ENCODE data around the gene RAB33B.
A peak's percentile ranks its signal among the peaks of the same experiment; 100 is the strongest.
"Not testable (repeated sequence)": the region's sequence is repeated elsewhere in the genome, so short reads cannot be mapped to it uniquely, and the experiment has no call there.

The RAB33B gene

DNA sequence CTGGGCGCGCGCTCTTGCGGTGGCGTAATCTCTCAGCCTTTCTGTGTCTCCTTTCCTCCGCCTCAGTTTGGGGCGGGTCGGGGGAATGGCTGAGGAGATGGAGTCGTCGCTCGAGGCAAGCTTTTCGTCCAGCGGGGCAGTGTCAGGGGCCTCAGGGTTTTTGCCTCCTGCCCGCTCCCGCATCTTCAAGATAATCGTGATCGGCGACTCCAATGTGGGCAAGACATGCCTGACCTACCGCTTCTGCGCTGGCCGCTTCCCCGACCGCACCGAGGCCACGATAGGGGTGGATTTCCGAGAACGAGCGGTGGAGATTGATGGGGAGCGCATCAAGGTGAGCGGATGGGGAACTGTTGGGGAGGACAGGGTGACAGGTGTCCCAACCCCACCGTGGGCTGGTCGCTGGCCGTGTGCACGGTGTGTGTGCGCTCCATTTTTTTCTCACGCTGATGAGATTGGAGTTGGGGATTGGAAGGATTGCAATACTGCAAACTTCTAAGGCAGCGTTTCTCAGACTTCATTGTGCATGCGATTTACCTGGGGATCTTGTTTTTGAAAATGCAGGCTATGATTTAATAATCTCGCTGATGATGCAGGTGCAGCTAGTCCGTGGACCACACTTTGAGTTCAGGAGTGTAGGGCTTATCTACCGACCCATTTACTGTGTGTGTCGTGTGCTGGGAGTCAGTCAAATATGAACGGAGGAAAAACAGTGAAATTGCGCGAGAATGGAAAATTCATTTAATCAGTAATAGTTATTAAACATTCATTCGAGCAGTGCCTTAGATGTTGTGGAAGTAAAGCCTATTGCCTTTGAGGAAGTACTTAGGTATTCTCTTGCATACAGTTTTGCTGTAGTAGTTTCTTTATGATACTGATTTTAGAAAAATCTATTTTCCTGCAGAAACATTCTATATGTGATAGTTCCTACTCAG is at the start of gene RAB33B:
Gene RAB33B, plus strand, starts transcription at position 11 of the 935 bp plus-strand sequence. Its CDS starts 75 bp downstream, at position 86.
- peak; percentile 26 for DNase-seq

DNA sequence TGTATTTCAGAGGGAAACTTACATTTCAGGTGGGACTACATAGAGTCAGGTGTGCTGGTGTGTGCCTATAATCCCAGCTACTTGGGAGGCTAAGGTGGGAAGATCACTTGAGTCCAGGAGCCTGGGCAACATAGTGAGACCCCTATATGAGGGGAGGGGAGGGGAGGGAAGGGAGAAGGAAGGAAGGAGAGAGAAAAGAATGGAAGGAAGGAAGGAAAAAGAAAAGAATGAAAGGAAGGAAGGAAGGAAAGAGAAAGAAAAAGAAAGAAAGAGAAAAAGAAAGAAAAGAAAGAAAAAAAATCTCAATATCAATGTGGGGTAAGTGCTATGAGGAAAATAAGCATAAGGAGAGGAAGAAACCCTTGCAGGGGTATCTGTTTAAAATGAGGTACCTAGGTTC is 43.6 kb upstream of the RAB33B start:
- no peak for DNase-seq

DNA sequence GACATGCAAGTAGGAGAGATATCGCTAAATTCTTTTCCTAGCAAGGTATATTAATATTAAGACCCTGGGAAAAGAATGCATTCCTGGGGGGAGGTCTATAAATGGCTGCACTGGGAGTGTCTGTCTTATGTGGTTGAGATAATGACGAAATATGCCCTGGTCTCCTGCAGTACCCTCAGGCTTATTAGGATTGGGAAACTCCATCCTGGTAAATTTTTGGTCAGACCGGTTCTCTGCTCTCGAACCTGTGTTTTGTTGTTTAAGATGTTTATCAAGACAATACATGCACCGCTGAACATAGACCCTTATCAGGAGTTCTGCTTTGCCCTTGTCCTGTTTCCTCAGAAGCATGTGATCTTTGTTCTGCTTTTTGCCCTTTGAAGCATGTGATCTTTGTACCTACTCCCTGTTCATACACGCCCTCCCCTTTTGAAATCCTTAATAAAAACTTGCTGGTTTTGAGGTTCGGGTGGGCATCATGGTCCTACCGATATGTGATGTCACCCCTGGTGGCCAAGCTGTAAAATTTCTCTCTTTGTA is 39.2 kb upstream of the RAB33B start:
- DNase-seq: not testable (repeated sequence)

DNA sequence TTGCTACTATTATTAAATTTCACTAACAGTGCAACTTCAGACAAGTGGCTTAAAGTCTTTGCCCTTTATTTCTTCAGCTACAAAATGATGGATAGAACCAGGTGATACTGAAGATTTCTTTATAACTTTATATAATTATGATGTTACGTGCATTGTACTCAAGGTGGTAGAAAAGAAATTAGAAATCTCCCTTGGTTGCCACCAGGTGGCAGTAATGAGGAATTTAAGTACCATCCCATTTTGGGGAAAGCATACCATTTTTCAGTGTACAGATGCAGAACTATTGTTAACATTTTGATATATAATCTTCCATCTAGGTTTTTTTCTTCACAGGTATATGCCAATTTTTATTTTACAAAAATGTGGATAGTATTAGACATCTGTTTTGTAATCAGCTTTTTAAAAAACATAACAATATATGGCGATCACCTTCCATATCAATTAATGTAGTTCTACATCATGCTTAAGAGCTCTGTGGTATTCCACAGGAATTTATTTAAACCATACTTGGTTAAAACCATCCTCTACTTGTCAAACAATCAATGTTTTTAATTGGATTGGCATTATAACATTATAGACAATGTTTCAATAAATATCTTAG is 37.7 kb upstream of the RAB33B start:
- peak; percentile 38 for DNase-seq

DNA sequence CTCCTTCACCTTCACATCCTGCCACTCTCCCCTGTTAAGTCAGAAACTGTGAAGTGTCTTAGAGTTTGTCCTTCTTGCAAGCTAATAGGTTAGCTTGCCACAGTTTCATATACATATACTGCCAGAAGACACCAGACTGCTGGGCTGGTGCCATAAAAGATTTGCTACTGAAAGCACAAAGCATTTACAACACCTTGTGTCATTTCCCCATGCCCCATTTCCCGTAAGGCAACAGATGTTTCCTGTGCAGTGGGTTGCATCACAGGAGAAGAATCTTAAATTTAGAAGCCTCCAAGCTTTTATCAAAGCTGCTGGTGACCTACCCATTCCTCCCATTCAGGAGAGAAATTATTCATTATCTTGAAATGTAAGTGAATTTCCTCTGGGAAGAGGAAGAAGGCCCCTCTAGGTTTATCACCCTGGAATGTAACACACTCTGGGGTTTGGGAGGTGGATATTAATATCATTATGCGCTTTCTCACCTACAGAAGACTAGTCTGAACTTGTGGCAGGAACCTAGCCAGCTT is 34.5 kb upstream of the RAB33B start:
- DNase-seq: peak; percentile 91

DNA sequence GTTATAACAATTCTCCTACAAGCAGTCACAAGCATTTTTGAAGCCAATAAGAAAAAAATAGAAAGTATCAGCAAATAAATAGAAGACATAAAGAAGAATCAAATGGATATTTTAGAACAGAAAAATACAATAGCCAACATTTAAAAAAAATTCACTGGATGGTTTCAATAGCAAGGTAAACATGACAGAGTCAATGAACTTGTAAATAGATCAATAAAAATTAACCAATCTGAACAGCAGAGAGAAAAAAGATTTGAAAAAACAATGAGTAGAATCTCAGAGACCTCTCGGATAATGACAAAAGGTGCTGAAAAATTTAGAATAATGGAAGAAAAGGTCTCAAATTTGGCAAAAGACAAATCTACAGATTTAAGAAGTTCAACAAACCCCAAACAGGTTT is 33.3 kb upstream of the RAB33B start:
- no peak for DNase-seq

DNA sequence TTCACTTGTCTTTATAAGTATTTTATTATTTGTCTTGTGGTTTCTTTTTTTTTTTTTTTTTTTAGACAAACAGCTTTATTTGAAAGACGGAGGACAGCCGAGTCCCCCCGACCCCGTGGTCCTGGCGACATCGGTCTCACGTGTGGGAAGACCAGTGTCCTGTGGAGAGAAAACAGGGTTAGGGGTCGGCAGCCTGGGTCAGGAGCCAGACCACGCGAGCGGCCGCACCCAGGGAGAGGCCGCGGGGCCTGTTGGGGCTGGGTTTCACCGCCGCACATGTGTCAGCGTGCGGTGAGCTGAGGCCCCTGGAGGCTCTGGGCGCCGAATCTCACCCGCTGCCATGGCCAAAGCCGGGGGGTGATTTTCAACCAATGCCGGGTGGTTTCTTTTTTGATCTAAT is 17.8 kb upstream of the RAB33B start:
- no peak for DNase-seq

DNA sequence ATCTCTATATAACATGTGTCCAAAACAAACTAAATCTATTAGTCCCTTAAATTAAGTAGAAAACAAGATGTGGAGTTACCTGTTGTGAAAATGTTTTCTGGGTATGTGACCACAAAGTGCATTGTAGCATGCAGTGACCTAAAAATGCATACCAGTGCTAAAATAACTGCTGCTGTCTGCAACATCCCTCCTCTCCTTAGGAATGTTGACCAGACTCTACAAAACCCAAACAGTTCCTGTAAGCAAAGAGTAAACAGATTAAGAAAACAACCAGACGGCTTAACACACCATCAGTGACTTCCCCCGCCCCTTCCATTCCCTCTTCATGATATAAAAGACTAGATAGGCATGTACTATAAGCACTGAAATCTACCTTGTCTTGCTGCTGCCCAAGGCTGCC is 15.8 kb upstream of the RAB33B start:
- DNase-seq: no peak

DNA sequence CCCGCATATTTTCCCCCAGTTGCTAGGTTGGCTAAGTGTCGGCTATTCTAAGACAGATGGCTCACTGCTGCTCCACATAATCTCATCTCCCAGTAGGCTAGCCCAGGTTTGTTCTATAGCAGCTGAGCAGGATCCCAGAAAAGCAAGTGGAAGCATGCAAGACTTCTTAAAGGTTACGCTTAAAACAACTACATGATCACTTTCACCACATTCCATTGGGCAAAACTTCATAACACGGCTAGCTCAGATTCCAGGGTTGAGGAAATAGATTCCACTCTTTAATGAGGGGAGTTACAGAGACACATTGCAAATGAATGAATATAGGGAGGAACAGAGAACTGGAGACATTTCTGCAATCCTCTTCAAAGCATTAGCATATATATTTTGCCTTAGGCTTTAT is 12.9 kb upstream of the RAB33B start:
- no peak for DNase-seq

DNA sequence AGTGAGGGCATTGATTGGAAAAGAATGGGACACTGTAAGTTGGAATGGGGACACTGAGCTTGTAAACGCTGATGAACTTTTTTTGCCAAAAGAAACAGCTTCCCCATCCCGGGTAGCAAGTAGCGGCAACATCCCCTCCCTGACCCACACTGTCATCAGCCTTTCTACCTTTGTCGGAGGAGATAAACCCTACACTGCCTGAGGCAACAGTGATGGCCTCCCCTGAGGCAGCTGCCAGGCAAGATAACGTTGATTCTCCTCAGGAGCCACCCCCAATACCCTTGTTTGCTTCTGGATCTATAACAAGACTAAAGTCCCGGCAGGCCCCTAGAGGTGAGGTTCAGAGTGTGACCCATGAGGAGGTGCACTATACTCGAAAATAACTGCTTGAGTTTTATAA is 10.3 kb upstream of the RAB33B start:
- DNase-seq: no peak

DNA sequence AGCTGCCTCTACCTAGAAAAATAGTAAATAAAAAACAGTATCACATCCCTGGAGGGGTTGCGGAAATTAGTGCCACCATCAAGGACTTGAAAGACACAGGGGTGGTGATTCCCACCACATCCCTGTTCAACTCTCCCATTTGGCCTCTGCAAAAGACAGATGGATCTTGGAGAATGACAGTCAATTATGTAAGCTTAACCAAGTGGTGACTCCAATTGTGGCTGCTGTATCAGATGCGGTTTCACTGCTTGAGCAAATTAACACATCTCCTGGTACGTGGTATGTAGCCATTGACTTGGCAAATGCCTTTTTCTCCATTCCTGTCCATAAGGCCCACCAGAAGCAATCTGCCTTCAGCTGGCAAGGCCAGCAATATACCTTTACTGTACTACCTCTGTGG is 9.0 kb upstream of the RAB33B start:
- DNase-seq: not testable (repeated sequence)

DNA sequence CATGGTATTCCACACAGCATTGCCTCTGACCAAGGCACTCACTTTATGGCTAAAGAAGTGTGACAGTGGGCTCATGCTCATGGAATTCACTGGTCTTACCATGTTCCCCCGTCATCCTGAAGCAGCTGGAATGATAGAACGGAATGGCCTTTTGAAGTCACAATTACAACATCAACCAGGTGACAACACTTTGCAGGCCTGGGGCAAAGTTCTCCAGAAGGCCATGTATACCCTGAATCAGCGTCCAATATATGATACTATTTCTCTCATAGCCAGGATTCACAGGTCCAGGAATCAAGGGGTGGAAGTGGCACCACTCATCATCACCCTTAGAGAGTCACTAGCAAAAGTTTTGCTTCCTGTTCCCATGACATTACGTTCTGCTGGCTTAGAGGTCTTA is 6.8 kb upstream of the RAB33B start:
- not testable (repeated sequence) for DNase-seq

DNA sequence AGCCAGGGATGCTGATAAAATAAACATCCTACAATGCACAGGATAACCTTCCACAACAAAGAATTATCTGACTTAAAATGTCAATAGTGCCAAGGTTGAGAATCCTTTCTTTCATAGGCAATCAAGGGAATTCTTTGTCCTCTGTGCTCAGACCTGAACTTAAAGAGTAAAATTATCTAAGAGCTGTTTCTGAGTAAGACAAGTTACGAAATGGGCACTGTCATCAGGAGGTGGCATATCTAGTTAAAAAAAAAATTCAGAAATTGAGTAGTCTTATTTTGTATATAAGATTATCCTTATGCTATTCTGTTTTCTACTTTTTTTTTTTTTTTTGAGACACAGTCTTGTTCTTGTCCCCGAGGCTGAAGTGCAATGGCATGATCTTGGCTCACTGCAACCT is 3.3 kb upstream of the RAB33B start:
- DNase-seq: no peak

DNA sequence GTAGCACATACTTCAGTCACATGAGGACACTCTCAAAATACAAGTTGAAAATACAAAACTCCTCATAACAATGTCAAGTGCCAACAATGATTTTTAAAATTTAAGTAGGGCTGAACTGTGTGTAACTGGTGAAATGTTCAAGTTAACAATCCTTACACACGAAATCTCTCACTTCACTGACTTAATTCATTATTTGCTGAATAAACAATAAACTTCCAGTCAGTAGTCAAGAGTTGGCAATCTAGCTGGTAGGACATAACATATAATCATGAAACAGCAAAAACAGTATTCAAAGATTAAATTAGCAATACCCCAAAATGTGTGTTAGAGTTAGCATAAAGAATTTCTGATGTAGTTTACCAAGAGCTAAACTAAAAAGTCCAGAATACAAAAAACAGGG is 1.9 kb upstream of the RAB33B start:
- DNase-seq: no peak

DNA sequence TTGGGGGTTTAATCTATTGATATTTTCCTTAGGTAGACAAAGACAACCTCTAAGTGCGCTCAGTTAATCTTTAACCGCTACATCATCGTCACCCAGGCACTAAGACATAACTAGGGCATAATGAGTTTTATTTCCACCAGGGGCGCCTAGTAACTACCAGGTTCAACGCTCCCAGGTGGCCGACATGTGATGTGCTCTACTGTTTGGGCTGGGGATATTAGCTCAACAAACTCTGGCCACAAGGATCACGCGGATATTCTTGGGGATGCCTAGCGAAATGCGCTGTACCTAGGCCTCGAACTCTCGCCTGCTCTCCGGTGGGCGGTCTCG is 915 bp upstream of the RAB33B start:
- DNase-seq: peak; percentile 74

DNA sequence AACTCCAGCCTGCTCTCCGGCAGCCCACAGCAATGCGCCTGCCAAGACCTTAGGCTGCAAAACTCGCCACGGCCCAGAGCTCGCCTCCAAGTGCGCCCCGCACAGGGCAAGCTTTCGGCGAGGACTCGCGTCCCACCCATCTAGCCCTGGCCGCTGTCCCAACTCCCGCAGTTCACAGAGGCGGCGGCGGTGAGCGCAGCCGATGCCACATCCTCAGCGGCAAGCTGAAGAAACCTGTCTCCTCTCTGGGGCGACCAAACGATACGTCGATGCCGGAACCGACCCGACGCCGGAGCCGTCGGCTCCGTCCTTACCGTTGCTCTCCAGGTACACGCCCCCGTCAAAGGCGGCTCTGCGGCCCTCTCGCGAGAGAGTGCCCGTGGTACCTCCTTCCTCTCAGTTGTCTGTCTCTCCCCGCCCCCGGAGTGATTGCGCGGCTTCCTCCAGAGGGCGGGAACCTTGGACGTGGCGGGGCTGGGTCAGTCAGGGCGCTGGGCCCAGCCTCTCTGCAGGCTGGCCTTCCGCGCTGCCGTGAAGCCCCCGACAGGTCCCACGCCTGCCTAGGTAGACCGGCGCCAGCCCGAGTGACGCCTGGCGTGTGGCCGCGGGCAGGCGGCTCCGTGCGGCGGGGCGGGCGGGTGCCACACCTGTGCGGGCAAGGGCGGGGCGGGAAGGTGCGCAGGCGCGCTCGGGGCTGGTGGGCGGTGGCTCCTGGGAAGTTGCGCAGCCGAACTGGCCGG is 380 bp upstream of the RAB33B start:
- peak; percentile 92 for DNase-seq

DNA sequence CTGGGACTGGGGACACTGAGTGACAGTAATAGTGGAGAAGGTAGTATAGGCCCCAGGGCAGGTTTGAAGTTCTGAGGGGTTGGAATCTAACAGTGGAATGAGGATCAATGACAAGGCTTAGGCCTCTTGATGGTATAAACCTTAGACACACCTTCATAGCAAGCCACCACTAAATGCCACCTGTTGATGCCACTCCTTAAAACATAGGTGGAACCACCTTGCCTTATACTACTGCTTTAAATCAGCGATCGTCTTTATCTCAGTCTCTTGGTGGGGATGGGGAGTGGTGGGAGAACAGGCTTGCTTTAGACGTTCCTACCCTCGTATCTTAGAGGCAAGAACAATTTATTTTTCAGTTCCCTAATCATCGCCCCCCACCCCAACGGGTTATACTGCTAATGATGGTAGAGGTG is 1.2 kb downstream of the RAB33B start:
- no peak for DNase-seq

DNA sequence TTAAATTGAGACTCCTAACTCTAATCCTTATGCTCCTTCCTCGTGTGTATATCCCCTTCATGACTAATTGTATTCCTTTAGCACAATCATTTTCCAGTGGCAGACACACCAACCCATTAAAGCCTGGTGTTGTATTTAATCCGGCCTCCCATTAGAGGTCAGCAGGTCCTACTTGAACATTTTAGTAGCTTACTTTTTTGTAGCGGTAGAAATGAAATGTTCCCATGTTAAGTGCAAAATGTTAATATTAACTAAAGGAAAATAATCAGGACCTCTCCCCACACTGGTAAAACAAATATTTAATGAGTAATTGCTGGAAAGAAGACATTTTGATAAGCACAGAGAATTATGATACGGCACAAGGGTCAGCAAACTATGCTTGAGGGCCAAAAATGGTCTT is 3.4 kb downstream of the RAB33B start:
- DNase-seq: no peak

DNA sequence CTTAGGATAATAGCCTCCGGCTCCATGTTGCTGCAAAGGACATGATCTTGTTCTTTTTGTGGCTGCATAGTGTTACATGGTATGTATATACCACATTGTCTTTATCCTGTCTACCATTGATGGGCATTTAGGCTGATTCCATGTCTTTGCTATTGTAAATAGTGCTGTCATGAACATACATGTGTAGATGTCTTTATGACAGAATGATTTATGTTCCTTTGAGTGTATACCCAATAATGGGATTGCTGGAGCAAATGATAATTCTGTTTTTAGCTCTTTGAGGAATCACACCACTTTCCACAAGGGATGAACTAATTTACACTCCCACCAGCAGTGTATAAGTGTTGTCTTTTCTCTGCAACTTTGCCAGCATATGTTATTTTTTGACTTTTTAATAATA is 4.6 kb downstream of the RAB33B start:
- no peak for DNase-seq

DNA sequence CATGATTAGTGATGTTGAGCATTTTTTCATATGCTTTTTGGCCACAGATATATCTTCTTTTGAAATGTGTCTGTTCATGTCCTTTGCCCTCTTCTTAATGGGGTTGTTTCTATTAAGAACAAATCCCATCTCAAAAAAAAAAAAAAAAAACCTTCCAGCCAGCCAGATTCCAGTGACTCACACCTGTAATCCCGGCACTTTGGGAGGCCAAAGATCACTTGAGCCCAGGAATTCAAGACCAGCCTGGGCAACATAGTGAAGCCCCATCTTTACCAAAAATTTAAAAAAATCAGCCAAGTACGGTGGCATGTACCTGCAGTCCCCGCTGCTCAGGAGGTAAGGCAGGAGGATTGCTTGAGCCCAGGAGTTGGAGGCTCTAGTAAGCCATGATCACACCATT is 5.1 kb downstream of the RAB33B start:
- no peak for DNase-seq

DNA sequence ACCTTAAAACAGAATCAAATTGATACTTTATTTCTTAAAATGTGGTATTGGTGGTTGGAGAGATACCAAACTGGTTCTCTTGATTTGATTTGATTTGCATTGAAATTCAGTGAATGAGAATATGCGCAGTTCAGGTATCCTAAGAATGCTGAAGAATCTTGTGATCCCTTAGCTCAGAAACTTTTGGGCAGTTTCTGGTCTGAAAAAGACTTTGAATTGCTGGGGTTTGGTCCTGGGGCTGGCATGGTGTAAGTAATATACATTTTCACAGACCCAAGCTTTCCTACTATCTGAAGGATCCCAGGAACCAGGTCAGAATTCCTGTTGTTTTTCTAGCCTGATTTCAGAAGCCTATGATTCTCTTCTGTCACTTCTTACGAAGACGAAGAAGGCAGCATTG is 6.6 kb downstream of the RAB33B start:
- DNase-seq: no peak

DNA sequence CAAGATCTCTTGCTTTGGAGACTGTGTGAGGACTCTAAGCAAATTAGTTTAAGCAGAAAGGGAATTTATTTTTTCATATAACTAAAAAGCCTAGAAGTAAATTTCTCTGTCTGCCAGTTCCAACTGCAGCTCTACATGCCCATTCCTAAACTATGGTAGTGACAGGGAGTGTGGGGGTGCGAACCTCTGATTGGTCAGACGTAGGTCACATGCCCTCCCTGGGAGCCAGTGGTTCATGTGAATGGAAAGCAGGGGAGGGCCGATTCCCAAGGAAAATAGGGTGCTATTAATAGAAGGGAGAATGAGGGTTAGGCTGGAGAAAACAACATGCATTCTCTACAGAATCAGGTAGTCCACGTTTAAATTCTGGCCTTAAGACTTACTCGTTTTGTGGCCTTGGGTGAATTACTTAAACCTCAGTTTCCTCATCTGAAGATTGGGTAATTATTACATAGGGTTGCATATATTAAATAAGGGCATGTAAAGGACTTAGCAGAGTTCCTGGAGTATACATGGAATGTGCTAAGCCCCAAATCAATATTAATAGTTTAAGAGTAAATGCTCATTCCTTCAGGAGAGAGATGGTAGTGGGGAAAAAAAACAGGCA is 7.2 kb downstream of the RAB33B start:
- no peak for DNase-seq

DNA sequence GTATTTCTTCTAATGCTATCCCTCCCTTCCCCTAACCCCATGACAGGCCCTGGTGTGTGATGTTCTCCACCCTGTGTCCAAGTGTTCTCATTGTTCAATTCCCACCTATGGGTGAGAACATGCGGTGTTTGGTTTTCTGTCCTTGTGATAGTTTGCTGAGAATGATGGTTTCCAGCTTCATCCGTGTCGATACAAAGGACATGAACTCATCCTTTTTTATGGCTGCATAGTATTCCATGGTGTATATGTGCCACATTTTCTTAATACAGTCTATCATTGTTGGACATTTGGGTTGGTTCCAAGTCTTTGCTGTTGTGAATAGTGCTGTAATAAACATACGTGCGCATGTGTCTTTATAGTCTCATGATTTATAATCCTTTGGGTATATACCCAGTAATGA is 10.6 kb downstream of the RAB33B start:
- DNase-seq: not testable (repeated sequence)

Data from KG1 (cell line).